Measurements from ENCODE around the gene COX5B.
A peak's percentile ranks its signal among the peaks of the same experiment; 100 is the strongest.

Gene COX5B

GRCh38 chr2:97662895-97663625 lies 17.2 kb downstream of the COX5B start:
- Histone ChIP-seq H3K27ac (ENCODE audit: extremely low read depth, low read depth, low read length) (peak overlapping the region; percentile 95), H3K4me3 (ENCODE audit: low read depth, low read length) (peak overlapping the region; percentile 65), H3K9me3 (ENCODE audit: control insufficient read depth, insufficient read depth, low read depth, low read length) (no peaks in the 10 kb centered on the region), H3K36me3 (ENCODE audit: control insufficient read depth in 2 of 2, insufficient read depth in 1 of 2, low read length in 2 of 2) (peaks cover 0 to 31% of the 10 kb centered on the region in 2 experiments; a peak in 2 of 3 replicates), H3K4me1 (ENCODE audit: control insufficient read depth, insufficient read depth, low read length) (0 out of 2 replicates have a peak, but pooled peaks cover 2% of the 10 kb centered on the region)
- TF ChIP-seq PRDM1 (tag by site-specific recombination; IDR thresholded peaks at IDR 0.05) = 0 out of 2 replicates have a peak, but pooled peaks have one; percentile 24
- peak; percentile 43; the same call in 1 of the 2 replicates for TF ChIP-seq GLIS2 (tag by site-specific recombination; IDR thresholded peaks at IDR 0.05)
- peak; percentile 97 for TF ChIP-seq GLIS1 (tag by site-specific recombination; IDR thresholded peaks at IDR 0.05)
- TF ChIP-seq SP2 (tag by site-specific recombination; IDR thresholded peaks at IDR 0.05) = 0 out of 2 replicates have a peak, but pooled peaks have one; percentile 19
- peak; percentile 19 for TF ChIP-seq SP3 (tag by site-specific recombination; IDR thresholded peaks at IDR 0.05)
- TF ChIP-seq ZBTB17 (tag by site-specific recombination; IDR thresholded peaks at IDR 0.05) = peak; percentile 48; the same call in 1 of the 2 replicates
- peak; percentile 39 for TF ChIP-seq ZBTB26 (tag by site-specific recombination; optimal IDR thresholded peaks at IDR 0.05)
- TF ChIP-seq SP7 (tag by site-specific recombination; IDR thresholded peaks at IDR 0.05) = peak; percentile 69
- TF ChIP-seq ZNF768 (tag by site-specific recombination; IDR thresholded peaks at IDR 0.05) = no peak
- TF ChIP-seq ZNF335 (tag by site-specific recombination; conservative IDR thresholded peaks at IDR 0.05) = peak; percentile 28
- no peak for TF ChIP-seq ZNF596 (tag by site-specific recombination; IDR thresholded peaks at IDR 0.05)
- TF ChIP-seq ZNF398 (tag by site-specific recombination; IDR thresholded peaks at IDR 0.05) = 0 out of 2 replicates have a peak, but pooled peaks have one; percentile 25
- no peak for TF ChIP-seq ZNF792 (tag by site-specific recombination; IDR thresholded peaks at IDR 0.05)
- TF ChIP-seq ZBTB48 (tag by site-specific recombination; IDR thresholded peaks at IDR 0.05) = 0 out of 2 replicates have a peak, but pooled peaks have one; percentile 37
- TF ChIP-seq ZBTB11 (tag by site-specific recombination; conservative IDR thresholded peaks at IDR 0.05; ENCODE audit: low read depth) = peak; percentile 57
- 0 out of 2 replicates have a peak, but pooled peaks have one; percentile 0 for TF ChIP-seq ZNF692 (tag by site-specific recombination; IDR thresholded peaks at IDR 0.05)
- TF ChIP-seq ZSCAN16 (tag by site-specific recombination; IDR thresholded peaks at IDR 0.05) = no peak
- TF ChIP-seq ZNF629 (tag by site-specific recombination; IDR thresholded peaks at IDR 0.05) = 0 out of 2 replicates have a peak, but pooled peaks have one; percentile 10
- CTCF ChIA-PET = interaction anchor here (0.8 to 3.8 kb wide), 5 partner anchors 11 to 550 kb away, joined by 3 to 35 read pairs (median 5); partner anchors contain the start of gene ANKRD36
- POLR2A ChIA-PET = interaction anchor here (0.9 to 7.6 kb wide), 4 partner anchors 9 to 74 kb away, joined by 3 to 183 read pairs (median 4); partner anchors contain the start of gene COX5B
